Esophagus muscularis mucosa (tissue), 4 donors: ENCODE data around the gene SMIM44. TPM values are rescaled to one million over a fixed set of nuclear protein-coding genes. Genes with fewer than 3 reads are reported as not detected.

Experiments used
- DNase-seq: peaks from one replicate; pipeline ENCODE4 v3.0.0-alpha.2; 2017; ENCODE audit errors: extremely low spot score
- H3K27ac ChIP-seq, 4 donors: fragments of 200-600 bp; sonication (generic); replicated peaks in 1 of 4; 1 replicate in 3 of 4; 2 replicates in 1 of 4; pipeline ENCODE4 v1.5.1; 2016 to 2019; ENCODE audit warnings: mild to moderate bottlenecking in 1 of 4
- H3K27me3 ChIP-seq, 4 donors: fragments of 200-600 bp; sonication (generic); one replicate each; pipeline versions ENCODE4 v1.5.1 to v1.6.0; 2016 to 2019
- H3K36me3 ChIP-seq, 4 donors: fragments of 200-600 bp; sonication (generic); one replicate each; pipeline ENCODE4 v1.5.1; 2016 to 2019
- H3K4me1 ChIP-seq, 4 donors: fragments of 200-600 bp; sonication (generic); one replicate each; pipeline ENCODE4 v1.5.1; 2016 to 2019
- H3K4me3 ChIP-seq, 4 donors: fragments of 200-600 bp; sonication (generic); 1 replicate in 2 of 4; 2 replicates in 2 of 4; pipeline ENCODE4 v1.5.1; 2016 to 2019; ENCODE audit warnings: mild to moderate bottlenecking in 4 of 4, moderate library complexity in 1 of 4
- H3K9me3 ChIP-seq, 4 donors: fragments of 200-600 bp; sonication (generic); 1 replicate in 3 of 4; 2 replicates in 1 of 4; pipeline ENCODE4 v1.5.1; 2016 to 2019
- CTCF ChIP-seq, 3 experiments: fragments of 200-600 bp in 2 of 3; fragments of 450-650 bp in 1 of 3; sonication (generic) in 2 of 3; IDR thresholded peaks; one replicate each; pipeline ENCODE4 v1.5.1; 2017 to 2019; ENCODE audit warnings: antibody characterized with exemption in 3 of 3, mild to moderate bottlenecking in 2 of 3, moderate library complexity in 1 of 3
- EP300 ChIP-seq: sonication (generic); formaldehyde crosslinking; IDR thresholded peaks from one replicate; pipeline ENCODE4 v1.6.1; 2017; ENCODE audit warnings: antibody characterized with exemption
- POLR2A ChIP-seq: fragments of 450-650 bp; IDR thresholded peaks from one replicate; pipeline ENCODE4 v1.6.1; 2017; ENCODE audit warnings: antibody characterized with exemption, moderate library complexity, mild to moderate bottlenecking, low read depth
- POLR2AphosphoS5 ChIP-seq, 2 donors: sonication (generic); formaldehyde crosslinking; IDR thresholded peaks; one replicate each; pipeline ENCODE4 v1.6.1; 2017; ENCODE audit warnings: antibody characterized with exemption in 2 of 2
- WGBS: methylation state at CpG from one replicate; pipeline ENCODE4 v1.1.5; 2018; 5-methylcytosine and 5-hydroxymethylcytosine counted together
- intact Hi-C: fragments of 100-400 bp; cut with DNase I; formaldehyde crosslinking; loops from one replicate; pipeline ENCODE4 v1.15.1; 2023
- total RNA-seq, 4 donors: library from RNA; depleted of rRNA; stranded (reverse); fragments of >200 nt; gene quantifications; one replicate each; pipeline versions ENCODE4 v1.1.0 to v1.2.1, GENCODE V29; 2016

SMIM44 gene
- total RNA-seq, 4 donors from 2014 or later = not detected

- H3K27me3 ChIP-seq = peaks cover 0 to 63% (median 25%) of the 10 kb centered on the region in 4 donors
- H3K4me3 ChIP-seq = no peak overlapping the region
- H3K9me3 ChIP-seq = no peaks in the 10 kb centered on the region
- 85% methylated on average over 2 of the region's 2 CpGs for WGBS
- no peaks in the 10 kb centered on the region for H3K36me3 ChIP-seq
- DNase-seq = no peak
- H3K27ac ChIP-seq = no peak overlapping the region
- H3K4me1 ChIP-seq = peaks cover 0 to 27% (median 0%) of the 10 kb centered on the region in 4 donors
- intact Hi-C loops = no loop called here
- TF ChIP-seq POLR2A = no peak
- TF ChIP-seq EP300 = no peak
- no peak for TF ChIP-seq POLR2AphosphoS5 (IDR thresholded peaks at IDR 0.05)
- no peak for TF ChIP-seq CTCF (IDR thresholded peaks at IDR 0.05)
Observed at GRCh38 chr19:3477951-3478350, 5.3 kb downstream of the SMIM44 start.

- TF ChIP-seq POLR2A = no peak
- TF ChIP-seq EP300 = no peak
- TF ChIP-seq POLR2AphosphoS5 (IDR thresholded peaks at IDR 0.05) = no peak
- TF ChIP-seq CTCF (IDR thresholded peaks at IDR 0.05) = no peak
- H3K36me3 ChIP-seq = no peaks in the 10 kb centered on the region
- H3K27me3 ChIP-seq = peaks cover 0 to 58% (median 22%) of the 10 kb centered on the region in 4 donors
- DNase-seq = no peak
- H3K4me3 ChIP-seq = no peak overlapping the region
- no peak overlapping the region for H3K27ac ChIP-seq
- H3K4me1 ChIP-seq = peaks cover 0 to 31% (median 4%) of the 10 kb centered on the region in 4 donors
- no peaks in the 10 kb centered on the region for H3K9me3 ChIP-seq
- intact Hi-C loops = no loop called here
Observed at GRCh38 chr19:3477506-3477905, 5.7 kb downstream of the SMIM44 start.

GRCh38 chr19:3476830-3477229 lies 6.4 kb downstream of the SMIM44 start:
- intact Hi-C loops = no loop called here
- no peak for TF ChIP-seq CTCF (IDR thresholded peaks at IDR 0.05)
- TF ChIP-seq EP300 = no peak
- H3K4me1 ChIP-seq = peaks cover 0 to 38% (median 10%) of the 10 kb centered on the region in 4 donors
- peaks cover 0 to 51% (median 21%) of the 10 kb centered on the region in 4 donors for H3K27me3 ChIP-seq
- no peak overlapping the region for H3K4me3 ChIP-seq
- no peak for DNase-seq
- no peak overlapping the region for H3K27ac ChIP-seq
- H3K36me3 ChIP-seq = no peaks in the 10 kb centered on the region
- 76% methylated on average over 2 of the region's 2 CpGs for WGBS
- no peaks in the 10 kb centered on the region for H3K9me3 ChIP-seq

- H3K4me3 ChIP-seq = no peak overlapping the region
- DNase-seq = no peak
- TF ChIP-seq POLR2A (no peak), POLR2AphosphoS5 (IDR thresholded peaks at IDR 0.05) (no peak)
- H3K9me3 ChIP-seq = no peaks in the 10 kb centered on the region
- WGBS = 88% methylated on average over 4 of the region's 4 CpGs
- H3K36me3 ChIP-seq = no peaks in the 10 kb centered on the region
- intact Hi-C loops = loop anchor here (2.0 kb wide), 1 partner anchor 171 kb away; no protein-coding TSS in a partner anchor
- peaks cover 0 to 38% (median 9%) of the 10 kb centered on the region in 4 donors for H3K27me3 ChIP-seq
- no peak overlapping the region for H3K27ac ChIP-seq
- H3K4me1 ChIP-seq = peaks cover 0 to 49% (median 20%) of the 10 kb centered on the region in 4 donors
Observed at GRCh38 chr19:3475449-3475848, 7.8 kb downstream of the SMIM44 start.

- Histone ChIP-seq H3K9me3 (no peaks in the 10 kb centered on the region), H3K36me3 (no peaks in the 10 kb centered on the region), H3K27ac (no peak overlapping the region), H3K4me3 (no peak overlapping the region), H3K27me3 (peaks cover 0 to 29% (median 2%) of the 10 kb centered on the region in 4 donors), H3K4me1 (peaks cover 0 to 48% (median 23%) of the 10 kb centered on the region in 4 donors)
- TF ChIP-seq CTCF (IDR thresholded peaks at IDR 0.05) (no peak), POLR2A (no peak), POLR2AphosphoS5 (IDR thresholded peaks at IDR 0.05) (no peak), EP300 (no peak)
- WGBS = 79% methylated on average over 2 of the region's 2 CpGs
- intact Hi-C loops = loop anchor here (2.0 kb wide), 1 partner anchor 170 kb away; no protein-coding TSS in a partner anchor
- no peak for DNase-seq
Observed at GRCh38 chr19:3474614-3475013, 8.6 kb downstream of the SMIM44 start.
